Fibroblast of mammary gland (primary cell): ENCODE measurements around the gene RAPGEF4.

Experiments used
- DNase-seq: peaks from one replicate; pipeline ENCODE4 v3.0.0-alpha.2; 2010; ENCODE audit warnings: low read depth
- H3K4me3 ChIP-seq: 2 replicates; pipeline ENCODE4 v1.5.1; 2011; ENCODE audit warnings: low read depth, mild to moderate bottlenecking, low read length, moderate library complexity; ENCODE audit not compliant: control insufficient read depth
- TF ChIP-seq, protein P1 (sequence below): conservative IDR thresholded peaks from 2 replicates; pipeline ENCODE4 v1.5.1; 2011; ENCODE audit warnings: low read depth, low read length, inconsistent platforms; ENCODE audit not compliant: control insufficient read depth, insufficient read depth

The RAPGEF4 gene

DNA sequence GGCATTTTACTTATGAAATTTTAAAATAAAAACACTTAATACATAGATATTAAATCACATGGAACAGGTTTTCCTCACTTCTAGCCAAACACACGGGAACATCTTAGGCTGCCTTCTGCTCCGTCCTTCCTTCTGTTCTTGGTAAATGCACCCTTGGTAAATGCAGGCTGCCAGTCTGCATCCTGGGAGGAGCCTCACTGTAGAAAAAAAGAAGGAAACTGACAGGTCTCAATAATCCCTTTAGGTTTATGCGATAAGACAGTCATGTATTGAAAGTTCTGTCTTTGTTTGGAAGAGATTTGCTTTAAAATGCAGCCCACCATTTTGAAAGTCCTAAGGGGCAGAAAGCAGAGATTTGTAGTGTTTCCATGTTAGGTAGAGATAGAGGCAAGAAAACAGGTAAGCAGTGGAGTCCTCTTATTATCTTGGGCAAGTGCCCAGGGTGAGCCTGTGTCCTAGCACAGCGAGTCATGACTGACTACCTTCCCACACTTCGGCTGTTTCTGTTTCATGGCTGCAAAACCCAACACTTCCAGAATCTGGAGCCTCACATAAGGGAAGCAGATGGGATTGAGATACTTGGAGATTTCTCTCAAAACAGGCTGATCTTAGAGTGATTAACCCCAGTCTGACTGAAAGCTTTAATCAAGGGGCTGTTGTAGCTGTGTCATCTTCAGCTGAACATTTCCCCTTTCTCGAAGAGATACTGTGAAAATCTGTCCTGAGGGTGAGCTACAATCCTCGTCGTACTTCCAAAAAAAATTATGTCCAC, 208.6 kb downstream of the RAPGEF4 start:
- DNase-seq: peak; percentile 53
- no peak overlapping the region for H3K4me3 ChIP-seq
- TF ChIP-seq, protein P1, sequence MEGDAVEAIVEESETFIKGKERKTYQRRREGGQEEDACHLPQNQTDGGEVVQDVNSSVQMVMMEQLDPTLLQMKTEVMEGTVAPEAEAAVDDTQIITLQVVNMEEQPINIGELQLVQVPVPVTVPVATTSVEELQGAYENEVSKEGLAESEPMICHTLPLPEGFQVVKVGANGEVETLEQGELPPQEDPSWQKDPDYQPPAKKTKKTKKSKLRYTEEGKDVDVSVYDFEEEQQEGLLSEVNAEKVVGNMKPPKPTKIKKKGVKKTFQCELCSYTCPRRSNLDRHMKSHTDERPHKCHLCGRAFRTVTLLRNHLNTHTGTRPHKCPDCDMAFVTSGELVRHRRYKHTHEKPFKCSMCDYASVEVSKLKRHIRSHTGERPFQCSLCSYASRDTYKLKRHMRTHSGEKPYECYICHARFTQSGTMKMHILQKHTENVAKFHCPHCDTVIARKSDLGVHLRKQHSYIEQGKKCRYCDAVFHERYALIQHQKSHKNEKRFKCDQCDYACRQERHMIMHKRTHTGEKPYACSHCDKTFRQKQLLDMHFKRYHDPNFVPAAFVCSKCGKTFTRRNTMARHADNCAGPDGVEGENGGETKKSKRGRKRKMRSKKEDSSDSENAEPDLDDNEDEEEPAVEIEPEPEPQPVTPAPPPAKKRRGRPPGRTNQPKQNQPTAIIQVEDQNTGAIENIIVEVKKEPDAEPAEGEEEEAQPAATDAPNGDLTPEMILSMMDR: no peak

DNA sequence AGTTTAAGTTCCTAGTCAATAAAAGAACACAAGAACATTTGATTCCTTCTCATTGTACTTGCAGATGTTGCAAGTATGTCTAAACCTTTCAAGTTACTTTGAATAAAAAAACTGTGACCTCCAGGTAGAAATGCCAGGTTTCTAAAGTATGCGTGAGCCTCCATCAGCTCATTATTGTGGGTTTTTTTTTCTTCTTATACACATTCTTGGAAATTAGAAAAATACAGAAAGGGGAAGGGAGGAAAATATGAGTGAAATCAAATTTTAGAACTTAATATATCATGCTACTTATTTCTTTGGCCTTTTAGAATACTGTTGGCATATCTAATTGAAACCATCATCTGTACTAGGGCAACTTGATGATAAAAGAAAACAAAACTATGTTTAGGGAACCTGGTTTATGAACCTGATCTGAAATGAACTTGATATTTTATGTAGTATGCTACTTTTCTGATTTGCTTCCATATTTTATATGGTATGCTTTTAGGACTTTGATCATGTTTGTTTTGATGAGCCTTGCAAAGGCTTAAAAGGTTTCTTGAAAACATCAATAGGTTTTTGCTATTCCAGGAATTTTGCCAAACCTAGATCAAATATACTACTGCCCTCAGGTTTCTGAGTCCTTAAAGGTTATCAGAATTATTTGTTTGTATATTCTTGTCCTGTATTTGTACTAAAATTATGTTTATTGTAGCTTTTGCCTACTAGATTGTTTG, 209.3 kb downstream of the RAPGEF4 start:
- TF ChIP-seq, protein P1: no peak

DNA sequence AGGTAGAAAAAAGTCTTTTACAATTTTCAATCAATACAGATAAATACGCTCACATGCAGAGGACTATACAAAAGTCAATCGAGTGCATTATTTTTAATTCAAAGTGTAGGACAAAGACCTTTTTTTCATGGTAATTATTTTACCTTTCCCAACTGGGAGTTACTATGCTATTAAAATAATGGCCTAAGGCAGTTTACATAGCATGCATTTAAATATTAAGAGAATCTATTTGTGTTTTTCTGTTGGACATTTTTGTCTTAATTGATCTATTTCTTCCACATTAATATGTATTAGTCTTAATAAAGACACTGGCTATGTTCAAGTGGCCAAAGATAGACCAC, 209.8 kb downstream of the RAPGEF4 start:
- TF ChIP-seq, protein P1: no peak
- DNase-seq: no peak
- no peak overlapping the region for H3K4me3 ChIP-seq

More for the DNA sequence above, 209.3 kb downstream of the RAPGEF4 start:
- DNase-seq: no peak
- no peak overlapping the region for H3K4me3 ChIP-seq

DNA sequence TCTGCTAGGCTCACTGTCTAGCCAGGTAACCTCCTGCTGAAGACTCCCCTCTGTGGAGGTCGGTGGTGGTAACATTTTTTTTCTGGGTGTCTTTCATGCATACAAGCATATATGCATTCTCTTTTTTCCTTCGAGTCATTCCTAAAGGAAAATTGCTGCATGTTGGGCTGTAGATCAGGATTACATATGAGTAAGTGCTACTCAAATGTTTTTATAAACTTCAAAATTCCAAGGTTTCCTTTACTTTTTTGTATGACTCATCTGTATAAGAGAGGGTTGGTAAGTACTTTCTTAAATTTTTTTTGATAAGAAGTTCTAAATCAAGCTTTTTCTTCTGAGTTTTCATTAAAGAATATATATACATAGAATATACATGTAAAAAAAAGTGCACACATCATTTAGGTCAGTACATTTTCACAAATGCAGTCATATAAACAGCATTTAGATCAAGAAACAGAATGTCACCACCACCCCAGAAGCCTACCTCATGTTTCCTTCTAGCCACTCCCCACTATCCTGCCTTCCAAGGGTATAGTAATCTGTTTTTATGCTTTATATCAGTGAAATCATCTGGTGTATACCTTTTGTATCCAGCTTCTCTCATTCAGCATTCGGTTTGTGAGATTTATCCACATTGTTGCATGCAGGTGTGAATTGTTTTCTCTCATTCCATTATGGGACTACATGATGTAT, 212.0 kb downstream of the RAPGEF4 start:
- TF ChIP-seq, protein P1: no peak
- no peak overlapping the region for H3K4me3 ChIP-seq
- DNase-seq: peak; percentile 38

DNA sequence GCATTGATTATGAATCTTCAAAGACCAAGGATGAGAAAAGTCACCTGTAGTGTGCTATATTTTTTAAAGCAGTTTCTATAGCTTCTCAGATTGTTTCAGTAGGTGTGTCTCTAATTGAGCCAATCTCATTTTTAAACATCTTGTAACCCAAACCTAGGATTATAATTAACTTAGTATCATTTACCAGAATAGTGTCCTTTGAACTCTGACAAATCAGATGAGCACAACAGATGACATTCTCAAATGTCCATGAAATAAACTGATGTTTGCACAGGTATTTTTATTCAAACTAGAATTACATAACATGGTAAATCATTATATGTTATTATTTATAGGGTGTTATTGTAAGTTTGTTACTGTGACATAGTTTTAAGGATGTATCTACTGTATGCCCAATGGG, 213.9 kb downstream of the RAPGEF4 start:
- TF ChIP-seq, protein P1: no peak
- DNase-seq: no peak
- no peak overlapping the region for H3K4me3 ChIP-seq

DNA sequence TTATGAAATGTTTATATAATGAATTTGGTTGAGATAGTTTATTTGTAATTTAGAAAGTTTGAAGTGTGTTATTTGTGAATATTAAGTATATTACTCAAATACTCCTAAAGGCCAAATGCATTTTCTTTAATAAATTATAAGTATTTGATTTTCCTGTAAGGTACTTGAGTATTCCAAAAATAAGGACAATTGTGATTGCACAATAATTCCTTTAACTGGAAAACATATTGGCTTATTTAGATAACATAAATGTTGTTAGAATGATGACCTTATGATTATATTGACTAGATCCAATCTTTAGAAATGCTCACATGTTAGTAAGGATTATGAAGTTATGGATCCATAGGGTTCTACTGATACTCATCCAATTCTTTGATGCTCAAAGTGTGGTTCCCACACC, 214.9 kb downstream of the RAPGEF4 start:
- no peak overlapping the region for H3K4me3 ChIP-seq
- DNase-seq: no peak
- TF ChIP-seq, protein P1: no peak
